K562 (cell line): ENCODE results near the gene OR2B6. TPM values are rescaled to one million over a fixed set of nuclear protein-coding genes. Genes with fewer than 3 reads are reported as not detected.

Experiments used
- DIDO1 ChIP-seq: fragments of 450-650 bp; IDR thresholded peaks from 2 replicates; pipeline ENCODE4 v1.6.1; 2016; ENCODE audit warnings: low read depth, missing biosample characterization, missing genetic modification characterization
- FOS ChIP-seq: IDR thresholded peaks from 3 replicates; pipeline ENCODE4 v1.6.1; 2011; ENCODE audit not compliant: insufficient read length; ENCODE audit errors: extremely low read depth
- HDAC2 ChIP-seq: fragments of 450-650 bp; IDR thresholded peaks from 2 replicates; pipeline ENCODE4 v1.6.1; 2016; ENCODE audit warnings: mild to moderate bottlenecking
- HMG20B ChIP-seq: fragments of 250-450 bp; sonication (Bioruptor Pico); IDR thresholded peaks from 2 replicates; pipeline ENCODE4 v1.5.0; 2021; ENCODE audit warnings: mild to moderate bottlenecking
- RREB1 ChIP-seq: fragments of 250-450 bp; sonication (Bioruptor Pico); IDR thresholded peaks from 2 replicates; pipeline ENCODE4 v1.4.0; 2020
- SOX6 ChIP-seq: fragments of 450-650 bp; IDR thresholded peaks from 2 replicates; pipeline ENCODE4 v1.6.1; 2014; ENCODE audit warnings: mild to moderate bottlenecking
- SRSF7 ChIP-seq: fragments of 200-400 bp; formaldehyde crosslinking; optimal IDR thresholded peaks from 2 replicates; pipeline ENCODE3; 2017; ENCODE audit warnings: mild to moderate bottlenecking, low read depth, low read length
- TAL1 ChIP-seq: fragments of 450-650 bp; IDR thresholded peaks from 2 replicates; pipeline ENCODE4 v1.6.1; 2016; ENCODE audit warnings: mild to moderate bottlenecking
- TARDBP ChIP-seq: fragments of 450-650 bp; IDR thresholded peaks from 2 replicates; pipeline ENCODE4 v1.6.1; 2016
- TFAM ChIP-seq: fragments of 250-450 bp; sonication (Bioruptor Pico); conservative IDR thresholded peaks from 2 replicates; pipeline ENCODE4 v1.5.0; 2021; ENCODE audit warnings: mild to moderate bottlenecking, moderate library complexity
- ZNF146 ChIP-seq: IDR thresholded peaks from one replicate; pipeline ENCODE4 v1.6.1; 2018; ENCODE audit warnings: missing compliant biosample characterization; ENCODE audit not compliant: unreplicated experiment
- ZNF165 ChIP-seq: fragments of 250-450 bp; sonication (Bioruptor Pico); IDR thresholded peaks from 2 replicates; pipeline ENCODE4 v1.4.0; 2020; ENCODE audit warnings: borderline replicate concordance
- ZNF212 ChIP-seq: fragments of 450-650 bp; formaldehyde crosslinking; IDR thresholded peaks from 2 replicates; pipeline ENCODE4 v1.4.0; 2020; ENCODE audit warnings: mild to moderate bottlenecking
- ZNF445 ChIP-seq: fragments of 250-450 bp; sonication (Bioruptor Pico); IDR thresholded peaks from 2 replicates; pipeline ENCODE4 v1.4.0; 2020; ENCODE audit warnings: low read depth, mild to moderate bottlenecking, moderate library complexity
- polyA plus RNA-seq, 8 experiments: library from polyadenylated mRNA; depleted of rRNA in 4 of 8; stranded (reverse) in 5 of 8; unstranded in 3 of 8; fragments of >200 nt; fragmentation: Nextera tagmentation in 2 of 8; fragmentation: Illumina TruSeq in 1 of 8; extraction: Ambion mirVana in 2 of 8; extraction: Trizol in 1 of 8; gene quantifications; 2 replicates each; pipeline versions ENCODE4 v1.2.1 to v1.2.3, GENCODE V29; 2011 to 2014; ENCODE audit warnings: inconsistent platforms in 1 of 8, missing spikeins in 1 of 8
- total RNA-seq, 7 experiments: library from RNA; depleted of rRNA in 6 of 7; stranded (reverse); fragments of >200 nt in 6 of 7; fragmentation: Illumina TruSeq in 2 of 7; extraction: Trizol in 2 of 7; gene quantifications; 2 replicates each; pipeline versions ENCODE4 v1.2.1 to v1.2.3, GENCODE V29; 2011 to 2021; ENCODE audit warnings: low replicate concordance in 1 of 7
- TF ChIP-seq, protein P1 (sequence below), 2 experiments: fragments of 450-650 bp; formaldehyde crosslinking in 1 of 2; IDR thresholded peaks; 2 replicates each; pipeline versions ENCODE4 v1.4.0 to v1.6.1; 2014 to 2020; ENCODE audit warnings: mild to moderate bottlenecking in 2 of 2, borderline replicate concordance in 1 of 2, low read depth in 1 of 2

The OR2B6 gene
- total and polyA plus RNA-seq, 9 of the 15 experiments (the other 6 are each of a cell fraction or from before 2014, with no cell fraction given): 1.9 to 18.7 (median 4.4) TPM

DNA sequence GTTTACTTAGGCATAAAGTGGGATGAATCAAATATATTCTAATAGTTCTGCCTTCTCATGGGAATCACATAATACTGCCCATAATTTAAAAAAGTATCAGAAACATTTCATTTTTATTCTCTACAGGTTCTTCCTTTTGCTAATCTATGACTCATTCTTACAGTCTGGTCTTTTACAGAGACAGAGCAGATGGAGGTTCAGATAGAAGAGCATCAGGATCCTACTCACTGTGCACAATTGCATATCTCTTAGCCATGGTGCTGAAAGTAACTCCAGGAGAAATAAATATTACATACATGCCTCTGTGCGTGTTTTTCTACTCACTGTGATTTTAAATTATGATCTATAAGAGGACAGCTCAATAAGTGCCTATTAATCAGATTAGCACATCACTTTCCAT, 16.3 kb upstream of the OR2B6 start (continued):
- no peak for TF ChIP-seq RREB1 (CRISPR knock-in tag)
- no peak for TF ChIP-seq ZNF212 (CRISPR knock-in tag)
- no peak for TF ChIP-seq DIDO1 (tag)
- TF ChIP-seq TFAM (CRISPR knock-in tag): no peak
- peak; percentile 9 for TF ChIP-seq ZNF146 (CRISPR knock-in tag)
- TF ChIP-seq, protein P1, sequence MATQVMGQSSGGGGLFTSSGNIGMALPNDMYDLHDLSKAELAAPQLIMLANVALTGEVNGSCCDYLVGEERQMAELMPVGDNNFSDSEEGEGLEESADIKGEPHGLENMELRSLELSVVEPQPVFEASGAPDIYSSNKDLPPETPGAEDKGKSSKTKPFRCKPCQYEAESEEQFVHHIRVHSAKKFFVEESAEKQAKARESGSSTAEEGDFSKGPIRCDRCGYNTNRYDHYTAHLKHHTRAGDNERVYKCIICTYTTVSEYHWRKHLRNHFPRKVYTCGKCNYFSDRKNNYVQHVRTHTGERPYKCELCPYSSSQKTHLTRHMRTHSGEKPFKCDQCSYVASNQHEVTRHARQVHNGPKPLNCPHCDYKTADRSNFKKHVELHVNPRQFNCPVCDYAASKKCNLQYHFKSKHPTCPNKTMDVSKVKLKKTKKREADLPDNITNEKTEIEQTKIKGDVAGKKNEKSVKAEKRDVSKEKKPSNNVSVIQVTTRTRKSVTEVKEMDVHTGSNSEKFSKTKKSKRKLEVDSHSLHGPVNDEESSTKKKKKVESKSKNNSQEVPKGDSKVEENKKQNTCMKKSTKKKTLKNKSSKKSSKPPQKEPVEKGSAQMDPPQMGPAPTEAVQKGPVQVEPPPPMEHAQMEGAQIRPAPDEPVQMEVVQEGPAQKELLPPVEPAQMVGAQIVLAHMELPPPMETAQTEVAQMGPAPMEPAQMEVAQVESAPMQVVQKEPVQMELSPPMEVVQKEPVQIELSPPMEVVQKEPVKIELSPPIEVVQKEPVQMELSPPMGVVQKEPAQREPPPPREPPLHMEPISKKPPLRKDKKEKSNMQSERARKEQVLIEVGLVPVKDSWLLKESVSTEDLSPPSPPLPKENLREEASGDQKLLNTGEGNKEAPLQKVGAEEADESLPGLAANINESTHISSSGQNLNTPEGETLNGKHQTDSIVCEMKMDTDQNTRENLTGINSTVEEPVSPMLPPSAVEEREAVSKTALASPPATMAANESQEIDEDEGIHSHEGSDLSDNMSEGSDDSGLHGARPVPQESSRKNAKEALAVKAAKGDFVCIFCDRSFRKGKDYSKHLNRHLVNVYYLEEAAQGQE (IDR thresholded peaks at IDR 0.05; ENCODE audit: borderline replicate concordance): peak; percentile 97
- TF ChIP-seq, protein P1 (CRISPR knock-in tag; IDR thresholded peaks at IDR 0.05; ENCODE audit: low read depth): peak; percentile 90
- no peak for TF ChIP-seq ZNF445 (CRISPR knock-in tag)
- TF ChIP-seq TARDBP: no peak
- peak; percentile 29 for TF ChIP-seq FOS
- no peak for TF ChIP-seq HMG20B (CRISPR knock-in tag)
- TF ChIP-seq ZNF165 (CRISPR knock-in tag): no peak
- peak; percentile 55; the same call in 1 of the 2 replicates for TF ChIP-seq SOX6
- 0 out of 2 replicates have a peak, but pooled peaks have one; percentile 45 for TF ChIP-seq HDAC2
- peak; percentile 79 for TF ChIP-seq TAL1
- TF ChIP-seq SRSF7: no peak
